Activated T-cell treated with anti-CD3 and anti-CD28 coated beads, Interleukin-2, amount 50 U/mL, for 72 hours (primary cell): ENCODE measurements around the gene TSKU. TPM values are rescaled to one million over a fixed set of nuclear protein-coding genes. Genes with fewer than 3 reads are reported as not detected.

Experiments used
- ATAC-seq, 2 donors: fragments of 150-1000 bp; cut with Tn5 transposase; replicated peaks in 1 of 2; 2 replicates each; pipeline ENCODE4 v1.10.0; 2021; ENCODE audit warnings: moderate library complexity in 2 of 2, mild to moderate bottlenecking in 1 of 2
- DNase-seq, 2 donors: peaks; one replicate each; pipeline ENCODE4 v3.0.0; 2021 to 2022; ENCODE audit warnings: mixed read lengths in 1 of 2
- H3K27ac Mint-ChIP-seq: one replicate; pipeline ENCODE4 v1.8.0; 2022; ENCODE audit warnings: mild to moderate bottlenecking, moderate library complexity, mixed read lengths
- H3K27me3 Mint-ChIP-seq: one replicate; pipeline ENCODE4 v1.8.0; 2022; ENCODE audit warnings: low read depth, mixed read lengths
- H3K36me3 Mint-ChIP-seq, 2 donors: one replicate each; pipeline ENCODE4 v1.8.0; 2022; ENCODE audit warnings: mixed read lengths in 2 of 2, mild to moderate bottlenecking in 1 of 2; ENCODE audit not compliant: insufficient read depth in 2 of 2
- H3K4me1 Mint-ChIP-seq: one replicate; pipeline ENCODE4 v1.8.0; 2022; ENCODE audit warnings: low read depth, mixed read lengths
- H3K4me3 Mint-ChIP-seq, 2 donors: one replicate each; pipeline ENCODE4 v1.8.0; 2022; ENCODE audit warnings: mild to moderate bottlenecking in 2 of 2, mixed read lengths in 2 of 2, moderate library complexity in 2 of 2
- H3K9me3 Mint-ChIP-seq, 2 donors: one replicate each; pipeline ENCODE4 v1.8.0; 2022; ENCODE audit warnings: mixed read lengths in 2 of 2
- total RNA-seq, 2 donors: library from RNA; stranded (reverse); gene quantifications; one replicate each; pipeline ENCODE4 v1.2.3, GENCODE V29; 2022

The TSKU gene
- total RNA-seq, 2 donors from 2014 or later: 1.4 to 3.6 TPM

GRCh38 chr11:76769645-76770586 lies 13.2 kb upstream of the TSKU start:
- H3K4me3 Mint-ChIP-seq: no peak overlapping the region
- DNase-seq (no peak), ATAC-seq (no peak)
- no peaks in the 10 kb centered on the region for H3K27me3 Mint-ChIP-seq
- peaks cover 21% of the 10 kb centered on the region for H3K4me1 Mint-ChIP-seq
- no peaks in the 10 kb centered on the region for H3K36me3 Mint-ChIP-seq
- H3K9me3 Mint-ChIP-seq: no peaks in the 10 kb centered on the region
- no peak overlapping the region for H3K27ac Mint-ChIP-seq

- peaks cover 0 to 2% of the 10 kb centered on the region in 2 donors for H3K36me3 Mint-ChIP-seq
- H3K4me1 Mint-ChIP-seq: peaks cover 21% of the 10 kb centered on the region
- ATAC-seq (peak; percentile 37 to 73), DNase-seq (peak in 1 of 2 donors; percentile 9)
- H3K9me3 Mint-ChIP-seq: no peaks in the 10 kb centered on the region
- H3K27me3 Mint-ChIP-seq: no peaks in the 10 kb centered on the region
- H3K27ac Mint-ChIP-seq: no peak overlapping the region
- H3K4me3 Mint-ChIP-seq: no peak overlapping the region
Measured at GRCh38 chr11:76770642-76771445, 12.3 kb upstream of the TSKU start.

- Mint-ChIP-seq H3K36me3 (peaks cover 0 to 8% of the 10 kb centered on the region in 2 donors), H3K4me1 (peaks cover 21% of the 10 kb centered on the region), H3K9me3 (peaks cover 0 to 3% of the 10 kb centered on the region in 2 donors), H3K27me3 (peaks cover 3% of the 10 kb centered on the region), H3K27ac (no peak overlapping the region), H3K4me3 (no peak overlapping the region)
- DNase-seq (no peak), ATAC-seq (no peak)
Measured at GRCh38 chr11:76771446-76772099, 11.6 kb upstream of the TSKU start.

GRCh38 chr11:76772100-76772782 lies 10.9 kb upstream of the TSKU start:
- peaks cover 9% of the 10 kb centered on the region for H3K27me3 Mint-ChIP-seq
- peaks cover 6 to 15% of the 10 kb centered on the region in 2 donors for H3K36me3 Mint-ChIP-seq
- H3K4me1 Mint-ChIP-seq: peaks cover 18% of the 10 kb centered on the region
- H3K9me3 Mint-ChIP-seq: peaks cover 5 to 10% of the 10 kb centered on the region in 2 donors
- H3K4me3 Mint-ChIP-seq: no peak overlapping the region
- DNase-seq: no peak
- H3K27ac Mint-ChIP-seq: no peak overlapping the region
- no peak for ATAC-seq

- Mint-ChIP-seq H3K27me3 (peaks cover 14% of the 10 kb centered on the region), H3K4me3 (no peak overlapping the region), H3K4me1 (peaks cover 13% of the 10 kb centered on the region), H3K9me3 (peaks cover 5 to 13% of the 10 kb centered on the region in 2 donors), H3K27ac (no peak overlapping the region), H3K36me3 (peaks cover 9 to 19% of the 10 kb centered on the region in 2 donors)
- no peak for DNase-seq
- ATAC-seq: no peak
Measured at GRCh38 chr11:76772783-76773106, 10.4 kb upstream of the TSKU start.

- Mint-ChIP-seq H3K36me3 (peaks cover 9 to 19% of the 10 kb centered on the region in 2 donors), H3K27me3 (peaks cover 25% of the 10 kb centered on the region), H3K9me3 (peaks cover 5 to 13% of the 10 kb centered on the region in 2 donors), H3K27ac (no peak overlapping the region), H3K4me1 (peaks cover under 1% of the 10 kb centered on the region), H3K4me3 (no peak overlapping the region)
- ATAC-seq (no peak), DNase-seq (no peak)
Measured at GRCh38 chr11:76773921-76774361, 9.2 kb upstream of the TSKU start.

- Mint-ChIP-seq H3K9me3 (peaks cover 5 to 13% of the 10 kb centered on the region in 2 donors), H3K36me3 (peaks cover 9 to 19% of the 10 kb centered on the region in 2 donors), H3K27me3 (peaks cover 38% of the 10 kb centered on the region), H3K27ac (no peak overlapping the region), H3K4me1 (no peaks in the 10 kb centered on the region), H3K4me3 (no peak overlapping the region)
- ATAC-seq (no peak), DNase-seq (no peak)
Measured at GRCh38 chr11:76776472-76776871, 6.7 kb upstream of the TSKU start.

GRCh38 chr11:76777305-76777704 lies 5.9 kb upstream of the TSKU start:
- Mint-ChIP-seq H3K4me1 (peaks cover 2% of the 10 kb centered on the region), H3K27ac (no peak overlapping the region), H3K4me3 (no peak overlapping the region), H3K9me3 (peaks cover 5 to 13% of the 10 kb centered on the region in 2 donors), H3K27me3 (peaks cover 40% of the 10 kb centered on the region), H3K36me3 (peaks cover 9 to 19% of the 10 kb centered on the region in 2 donors)
- no peak for DNase-seq
- ATAC-seq: no peak

GRCh38 chr11:76777876-76778275 lies 5.3 kb upstream of the TSKU start:
- Mint-ChIP-seq H3K27me3 (peaks cover 46% of the 10 kb centered on the region), H3K27ac (no peak overlapping the region), H3K36me3 (peaks cover 9 to 19% of the 10 kb centered on the region in 2 donors), H3K4me3 (no peak overlapping the region), H3K9me3 (peaks cover 5 to 13% of the 10 kb centered on the region in 2 donors), H3K4me1 (peaks cover 7% of the 10 kb centered on the region)
- ATAC-seq (no peak), DNase-seq (no peak)

GRCh38 chr11:76778874-76779273 lies 4.3 kb upstream of the TSKU start:
- Mint-ChIP-seq H3K36me3 (peaks cover 9 to 19% of the 10 kb centered on the region in 2 donors), H3K4me1 (peaks cover 9% of the 10 kb centered on the region), H3K27me3 (peaks cover 46% of the 10 kb centered on the region), H3K27ac (no peak overlapping the region), H3K9me3 (peaks cover 5 to 13% of the 10 kb centered on the region in 2 donors), H3K4me3 (no peak overlapping the region)
- ATAC-seq (no peak), DNase-seq (no peak)

- DNase-seq (no peak), ATAC-seq (no peak)
- H3K4me1 Mint-ChIP-seq: peaks cover 18% of the 10 kb centered on the region
- H3K27ac Mint-ChIP-seq: no peak overlapping the region
- peaks cover 5 to 13% of the 10 kb centered on the region in 2 donors for H3K9me3 Mint-ChIP-seq
- H3K27me3 Mint-ChIP-seq: peaks cover 64% of the 10 kb centered on the region
- H3K36me3 Mint-ChIP-seq: peaks cover 9 to 13% of the 10 kb centered on the region in 2 donors
- no peak overlapping the region for H3K4me3 Mint-ChIP-seq
Measured at GRCh38 chr11:76781046-76781801, 1.9 kb upstream of the TSKU start.
